T-helper 1 cell treated with Interleukin-12 subunit alpha and Interleukin-12 subunit beta and Interleukin-4 antibody, amounts not matched to agents 30 ng/mL and 1 ng/mL, for 36 hours (primary cell): ENCODE results near the gene SEMG1. TPM values are rescaled to one million over a fixed set of nuclear protein-coding genes. Genes with fewer than 3 reads are reported as not detected.

Source experiments
- intact Hi-C: fragments of 100-400 bp; cut with micrococcal nuclease; formaldehyde crosslinking; loops from one replicate; pipeline ENCODE4 v1.15.1; 2024
- total RNA-seq: library from RNA; stranded (reverse); gene quantifications from 2 replicates; pipeline ENCODE4 v1.2.3, GENCODE V29; 2022

Gene SEMG1
- not detected in 2 replicates for total RNA-seq

DNA sequence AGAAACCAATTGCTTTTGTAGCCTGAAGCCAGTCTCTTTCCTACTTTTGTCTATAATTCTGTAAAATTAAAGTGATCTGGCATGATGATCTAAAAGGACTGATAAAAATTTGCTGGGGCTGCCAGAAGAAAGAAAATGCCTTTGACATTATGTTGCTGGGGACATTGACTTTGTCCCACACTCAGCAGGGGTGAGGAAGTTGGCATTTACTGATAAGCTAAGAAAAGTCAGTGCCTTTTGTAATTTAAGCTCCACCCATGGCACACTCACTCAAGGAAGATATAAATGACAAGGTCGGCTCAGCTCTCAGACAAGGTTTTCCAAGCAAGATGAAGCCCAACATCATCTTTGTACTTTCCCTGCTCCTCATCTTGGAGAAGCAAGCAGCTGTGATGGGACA, at the start of gene SEMG1:
Gene SEMG1, plus strand, starts transcription at position 309 of the 400 bp plus-strand sequence. Its CDS starts 21 bp downstream, at position 330.
- intact Hi-C loops: no loop called here

DNA sequence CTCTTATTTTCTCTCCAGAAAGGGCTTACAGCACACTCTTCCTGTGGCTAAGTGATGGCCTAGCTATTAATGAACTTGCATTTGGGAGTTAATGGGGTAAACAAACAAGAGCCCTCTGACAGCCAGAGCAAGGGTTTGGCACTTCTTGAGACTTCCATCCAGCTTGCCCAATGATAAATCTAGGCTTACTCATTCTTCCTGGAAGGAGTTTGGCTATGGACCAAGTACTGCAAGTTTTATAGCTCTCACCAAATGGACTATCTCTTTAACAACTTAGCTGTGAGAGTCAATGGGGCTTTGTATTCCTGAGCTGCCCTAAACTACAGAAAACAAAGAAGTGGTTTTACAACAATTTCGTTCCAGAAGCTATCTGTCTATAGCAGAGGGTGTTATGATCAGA, 48.9 kb upstream of the SEMG1 start:
- intact Hi-C loops: no loop called here

DNA sequence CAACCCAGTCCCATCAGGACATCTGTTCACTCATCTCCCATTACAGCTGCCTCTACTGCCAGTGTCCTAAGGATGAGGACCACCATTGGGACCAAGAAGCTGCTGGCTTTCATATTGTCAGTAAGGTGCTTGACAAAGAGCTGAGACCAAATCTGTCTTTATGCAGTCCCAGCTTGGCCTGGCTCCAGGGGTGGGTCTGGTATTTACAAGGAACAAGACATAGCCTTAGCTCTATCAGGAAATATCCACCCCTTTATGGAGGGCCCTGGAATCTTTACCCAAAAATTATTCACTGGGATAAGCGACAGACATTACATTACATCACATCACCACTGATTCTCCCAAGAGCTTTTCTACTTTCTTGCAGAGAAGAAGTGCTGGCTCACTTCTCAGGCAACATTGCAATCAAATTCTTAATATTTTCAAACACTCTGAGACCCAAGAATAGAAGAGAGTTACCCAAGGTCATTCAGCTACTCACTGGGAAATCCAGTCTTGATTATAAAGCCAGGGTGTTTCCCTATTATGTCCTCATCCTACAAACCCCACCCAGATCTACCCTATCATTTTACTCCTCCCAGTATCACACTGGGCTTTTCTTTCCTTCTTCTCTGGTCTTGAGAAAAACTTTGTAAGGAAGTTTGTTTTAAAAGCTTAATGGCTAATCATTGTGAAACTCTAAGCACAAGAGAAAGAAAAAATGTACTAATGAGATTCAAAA, 43.6 kb upstream of the SEMG1 start:
- intact Hi-C loops: no loop called here

DNA sequence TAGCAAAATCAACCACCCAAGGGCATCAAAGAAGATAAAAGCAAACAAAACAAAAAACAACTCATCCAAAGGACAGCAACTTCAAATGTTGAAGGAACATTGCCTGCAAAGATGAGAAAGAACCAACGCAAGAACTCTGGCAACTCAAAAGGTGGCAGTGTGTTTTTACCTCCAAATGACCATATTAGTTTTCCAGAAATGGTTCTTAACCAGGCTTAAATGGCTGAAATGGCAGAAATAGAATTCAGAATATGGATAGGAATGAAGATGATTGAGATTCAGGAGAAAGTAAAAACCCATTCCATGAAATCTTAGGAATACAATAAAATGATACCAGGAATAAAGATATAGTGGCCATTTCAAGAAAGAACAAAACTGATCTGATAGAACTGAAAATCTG, 41.9 kb upstream of the SEMG1 start:
- intact Hi-C loops: no loop called here

- intact Hi-C loops: no loop called here
Observed at GRCh38 chr20:45173522-45173921, 33.3 kb upstream of the SEMG1 start.

GRCh38 chr20:45174434-45175364, 32.1 kb upstream of the SEMG1 start, which contains the start of gene PI3:
PI3 (plus strand) TSS chr20:45174902; CDS start chr20:45174923, 21 bp downstream.
- intact Hi-C loops: no loop called here

- intact Hi-C loops: no loop called here
Observed at GRCh38 chr20:45176526-45177267, 30.1 kb upstream of the SEMG1 start.

DNA sequence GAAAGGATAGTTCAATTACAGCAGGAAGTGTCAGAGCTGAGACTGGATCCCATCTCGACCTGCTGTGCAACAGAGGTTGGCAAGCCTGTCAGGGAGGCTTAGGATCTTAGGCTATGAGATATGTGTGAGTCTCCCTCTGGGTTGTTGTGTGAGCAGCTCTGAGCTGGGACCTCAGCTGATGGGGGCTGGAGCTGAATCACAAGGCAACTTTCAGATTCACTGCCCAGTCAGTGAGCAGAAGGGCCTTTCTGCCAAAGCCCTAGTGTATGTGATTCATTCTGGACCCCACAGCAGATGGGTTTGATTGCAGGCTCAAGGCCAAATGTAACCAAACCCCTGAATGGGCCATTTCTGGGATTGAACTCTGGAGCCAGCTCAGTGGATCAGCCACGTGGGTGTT, 27.7 kb upstream of the SEMG1 start:
- intact Hi-C loops: no loop called here

DNA sequence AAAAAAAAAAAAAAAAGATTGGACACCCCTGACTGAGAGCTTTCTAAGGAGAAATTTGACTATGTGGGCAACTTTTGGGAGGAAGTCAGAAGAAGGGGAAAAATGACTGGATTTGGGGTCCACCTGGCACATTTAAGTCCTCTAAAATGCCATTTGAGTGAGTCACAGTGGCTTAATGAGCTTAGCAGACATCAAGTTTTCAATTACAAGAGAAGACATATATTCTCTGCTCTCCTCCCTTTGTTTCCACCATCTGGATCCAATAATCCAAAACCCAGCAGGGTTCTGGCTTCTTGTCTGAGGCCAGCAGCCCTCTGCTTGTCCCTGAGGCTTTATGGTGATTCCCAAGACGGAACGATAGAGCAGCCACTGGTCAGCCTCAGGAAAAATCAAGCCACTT, 25.2 kb upstream of the SEMG1 start:
- intact Hi-C loops: no loop called here

DNA sequence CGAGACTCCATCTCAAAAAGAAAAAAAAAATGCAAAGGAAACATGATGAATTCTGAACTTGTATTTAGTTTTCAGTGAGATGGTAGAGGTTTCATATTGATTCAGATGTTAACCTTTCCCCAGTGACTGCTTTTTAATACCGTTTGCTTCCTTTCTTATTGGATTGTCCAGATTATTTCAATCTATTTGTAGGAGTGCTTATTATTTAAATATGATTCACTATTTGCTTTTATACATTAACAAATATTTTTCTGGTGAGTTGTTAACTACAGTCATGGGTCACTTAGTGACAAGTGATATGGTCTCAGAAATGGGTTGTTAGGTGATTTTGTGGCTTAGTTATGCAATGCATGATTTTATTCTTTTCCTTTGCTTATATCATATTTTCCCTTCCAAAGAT, 23.7 kb upstream of the SEMG1 start:
- intact Hi-C loops: no loop called here

- intact Hi-C loops: no loop called here
Observed at GRCh38 chr20:45187693-45188092, 19.1 kb upstream of the SEMG1 start.

- intact Hi-C loops: no loop called here
Observed at GRCh38 chr20:45189067-45189609, 17.7 kb upstream of the SEMG1 start.

DNA sequence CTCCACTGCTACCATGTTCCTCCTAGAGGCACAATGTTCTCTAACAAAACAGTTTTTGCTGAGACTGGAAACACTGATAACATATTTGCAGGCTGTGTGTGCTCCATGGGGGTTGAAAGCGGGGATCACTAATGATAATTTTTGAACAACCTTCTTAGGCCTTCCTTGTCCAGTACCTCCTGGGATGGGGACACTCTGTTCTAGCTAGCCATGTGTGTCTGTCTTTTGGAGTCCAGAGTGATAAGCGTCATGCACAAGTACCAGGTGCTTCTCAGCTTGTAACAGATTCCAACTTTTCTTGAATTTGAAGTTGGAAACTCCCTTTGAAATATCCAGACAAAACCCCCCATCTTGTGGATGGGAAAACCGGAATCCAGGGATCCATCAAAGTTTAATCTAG, 17.0 kb upstream of the SEMG1 start:
- intact Hi-C loops: no loop called here

GRCh38 chr20:45191926-45192325, 14.9 kb upstream of the SEMG1 start:
- intact Hi-C loops: no loop called here

DNA sequence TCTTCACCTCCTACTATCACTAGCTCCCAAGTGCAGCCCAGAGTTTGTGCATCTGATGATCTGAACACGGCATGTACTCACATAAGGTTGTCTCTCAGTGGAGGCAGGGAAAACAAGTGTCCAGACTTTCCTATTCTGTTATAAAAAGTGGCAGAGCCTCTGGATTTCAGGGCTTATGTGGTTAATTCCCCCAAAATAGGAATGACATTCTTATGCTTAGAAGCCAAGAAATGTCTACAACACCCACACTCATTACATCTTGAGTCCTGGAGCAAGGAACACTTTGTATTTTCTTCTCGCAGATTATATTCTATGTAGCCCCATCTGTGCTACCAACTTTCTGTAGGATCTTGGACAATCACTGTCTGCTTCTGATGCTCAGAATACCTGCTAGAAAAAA, 13.5 kb upstream of the SEMG1 start:
- intact Hi-C loops: no loop called here

DNA sequence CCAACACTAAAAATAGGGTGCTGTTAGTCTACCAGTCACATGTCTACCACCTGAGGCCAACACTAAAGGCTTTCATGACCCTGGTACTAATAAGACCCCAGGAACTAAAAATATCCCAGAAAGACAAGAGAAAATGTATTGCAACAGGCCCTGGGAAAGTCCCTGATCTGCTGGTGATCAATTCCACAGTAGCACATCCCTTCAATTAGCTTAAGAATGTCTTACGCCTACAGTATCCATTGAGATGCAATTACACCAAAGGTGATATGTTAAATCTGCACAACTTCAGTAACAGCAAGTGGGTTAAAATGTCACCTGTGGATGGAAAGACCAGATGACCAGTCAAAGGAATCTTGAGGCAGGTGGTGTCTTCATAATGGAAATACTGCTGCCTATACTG, 3.1 kb downstream of the SEMG1 start:
- intact Hi-C loops: no loop called here

DNA sequence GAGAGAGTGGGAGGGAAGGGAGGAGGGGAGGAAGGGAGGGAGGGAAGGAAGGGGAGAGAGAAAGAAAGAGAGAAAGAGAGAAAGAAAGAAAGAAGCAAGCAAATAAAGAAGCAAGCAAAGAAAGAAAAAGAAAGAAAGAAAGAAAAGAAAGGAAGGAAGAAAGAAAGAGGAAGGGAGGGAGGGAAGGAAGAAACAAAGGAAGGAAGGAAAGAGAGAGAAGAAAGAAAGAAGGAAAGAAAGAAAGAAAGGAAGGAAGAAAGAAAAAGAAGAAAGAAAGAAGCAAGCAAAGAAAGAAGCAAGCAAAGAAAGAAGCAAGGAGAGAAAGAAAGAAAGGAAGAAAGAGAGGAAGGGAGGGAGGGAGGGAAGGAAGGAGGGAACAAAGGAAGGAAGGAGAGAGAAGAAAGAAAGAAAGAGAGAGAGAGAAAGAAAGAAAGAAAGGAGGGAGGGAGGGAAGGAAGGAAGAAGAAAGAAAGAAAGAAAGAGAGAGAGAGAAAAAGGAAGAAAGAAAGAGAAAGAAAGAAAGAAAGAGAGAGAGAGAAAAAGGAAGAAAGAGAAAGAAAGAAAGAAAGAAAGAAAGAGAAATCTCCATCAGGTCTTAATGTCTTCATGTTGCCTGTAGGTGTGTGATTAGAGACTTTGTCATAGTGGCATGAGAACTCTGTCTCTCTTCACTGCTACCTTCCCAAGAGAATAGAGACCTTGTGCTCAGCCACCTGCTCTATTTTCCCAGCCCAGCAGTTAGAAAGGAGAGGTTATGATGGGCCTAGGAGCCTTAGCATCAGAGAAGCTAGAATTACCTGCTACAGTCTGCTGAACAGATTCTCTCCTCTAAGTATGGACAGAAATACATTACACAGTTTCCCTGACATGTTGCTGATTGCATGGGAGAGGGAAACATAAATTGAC, 5.0 kb downstream of the SEMG1 start:
- intact Hi-C loops: no loop called here

DNA sequence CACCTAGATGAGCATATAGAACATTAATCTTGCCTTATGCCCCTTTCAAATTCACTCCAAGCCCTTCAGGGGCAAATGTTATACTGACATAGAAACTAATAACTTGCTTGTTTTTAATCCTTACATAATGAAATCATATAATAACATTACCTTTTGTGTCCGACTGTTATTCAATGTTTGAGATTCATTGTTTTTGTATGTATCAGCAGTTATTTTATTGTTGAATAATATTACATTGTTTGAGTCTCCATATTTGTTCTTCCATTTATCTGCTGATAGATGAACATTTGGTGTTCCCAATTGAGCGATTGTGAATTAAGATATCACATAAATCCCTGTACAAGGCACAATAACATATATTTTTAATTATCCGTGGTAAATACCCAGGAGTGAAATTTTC, 6.0 kb downstream of the SEMG1 start:
- intact Hi-C loops: no loop called here

DNA sequence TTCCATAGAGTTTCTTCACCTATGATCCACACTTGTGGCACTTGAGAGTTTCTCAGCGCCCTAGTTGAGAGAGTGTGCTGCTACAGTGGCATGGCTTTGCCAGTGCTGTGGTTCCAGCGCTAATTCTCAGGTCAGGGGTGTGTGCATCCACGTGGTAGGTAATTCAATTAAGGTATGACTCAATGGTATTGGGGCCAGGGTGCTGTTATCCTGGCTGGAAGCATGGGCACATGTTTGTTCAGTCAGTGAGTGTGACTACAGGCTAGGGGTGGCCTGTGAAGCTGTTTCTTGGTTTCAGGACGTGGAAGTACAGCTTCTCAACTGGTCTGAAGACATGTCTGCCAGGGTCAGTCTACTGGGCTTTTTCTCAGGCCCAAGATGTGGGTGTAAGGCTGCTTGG, 11.3 kb downstream of the SEMG1 start:
- intact Hi-C loops: no loop called here

GRCh38 chr20:45218636-45219035, 11.8 kb downstream of the SEMG1 start:
- intact Hi-C loops: no loop called here
